MM.1S (cell line): Measurements from ENCODE around the gene NOS1.

Source experiments
- CTCF ChIP-seq: fragments of 300-600 bp; sonication (generic); IDR thresholded peaks from 2 replicates; pipeline ENCODE4 v1.5.1; 2016; ENCODE audit warnings: antibody characterized with exemption, low read length, mixed read lengths
- EZH2 ChIP-seq: fragments of 300-600 bp; sonication (generic); optimal IDR thresholded peaks from 2 replicates; pipeline ENCODE3; 2017; ENCODE audit warnings: low read depth, mild to moderate bottlenecking, antibody characterized with exemption, low read length, mixed read lengths
- EZH2phosphoT487 ChIP-seq: fragments of 300-600 bp; sonication (generic); IDR thresholded peaks from 2 replicates; pipeline ENCODE4 v1.6.1; 2018; ENCODE audit warnings: antibody characterized with exemption, low read length

DNA sequence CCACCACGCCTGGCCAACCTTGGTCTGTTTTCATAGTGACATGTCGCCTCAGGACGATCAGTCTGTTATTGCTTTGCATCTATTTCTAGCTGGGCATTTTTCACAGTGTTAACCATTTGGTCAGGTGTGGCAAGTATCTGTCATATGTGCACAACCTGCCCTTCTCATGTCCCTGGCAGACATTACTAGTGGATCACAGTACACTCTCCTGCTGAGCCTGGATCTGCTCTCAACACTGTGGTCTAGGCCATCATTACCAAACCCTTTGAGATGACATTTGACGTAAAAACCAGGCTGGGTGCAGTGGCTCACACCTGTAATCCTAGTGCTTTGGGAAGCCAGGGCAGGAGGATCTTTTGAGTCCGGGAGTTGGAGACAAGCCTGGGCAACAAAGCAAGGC is 29.4 kb upstream of the NOS1 start:
- TF ChIP-seq CTCF (no peak), EZH2 (no peak), EZH2phosphoT487 (no peak)
